ENCODE results near the gene FGF14.

GRCh38 chr13:102033386-102033785, 368.5 kb downstream of the FGF14 start:
- no peak for TF ChIP-seq CTCF (IDR thresholded peaks at IDR 0.05)
- TF ChIP-seq POLR2A (IDR thresholded peaks at IDR 0.05): no peak

All from lower leg skin (tissue), 3 donors.